Hematopoietic multipotent progenitor cell treated with erythropoietin and hydrocortisone succinate and interleukin-3 and kit ligand, for 15 days (in vitro differentiated cells): ENCODE measurements around the gene KRT23.
"Not testable (repeated sequence)": the region's sequence is repeated elsewhere in the genome, so short reads cannot be mapped to it uniquely, and the experiment has no call there.

ENCODE experiments used
- DNase-seq: peaks from one replicate; pipeline ENCODE4 v3.0.0-alpha.2; 2015; ENCODE audit warnings: low spot score

Gene KRT23

GRCh38 chr17:40950176-40950575 lies 12.7 kb upstream of the KRT23 start:
- DNase-seq, result no peak

GRCh38 chr17:40949418-40949817 lies 12.0 kb upstream of the KRT23 start:
- DNase-seq, result no peak

DNA sequence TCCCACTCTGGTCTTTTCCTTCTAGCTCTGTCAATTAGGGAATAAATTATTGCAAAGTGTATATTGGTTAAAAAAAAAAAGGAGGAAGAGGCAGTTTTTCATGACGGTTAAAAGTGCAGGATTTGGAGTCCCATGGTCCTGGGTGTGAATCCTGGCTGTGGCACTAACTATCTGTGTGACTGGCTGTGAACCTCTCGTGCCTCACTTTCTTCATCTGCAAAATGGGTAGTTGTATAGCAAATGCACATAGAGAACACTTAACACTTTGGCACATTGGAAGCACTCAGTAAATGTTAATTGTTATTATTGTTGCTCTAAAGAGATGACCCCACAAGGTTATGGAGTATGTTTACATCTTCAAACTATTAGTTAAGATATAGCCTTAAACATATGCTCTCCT lies 10.5 kb upstream of the KRT23 start:
- DNase-seq, result no peak

GRCh38 chr17:40945414-40945813 lies 8.0 kb upstream of the KRT23 start:
- DNase-seq, result no peak

GRCh38 chr17:40944531-40944930 lies 7.1 kb upstream of the KRT23 start:
- no peak for DNase-seq

- DNase-seq, result no peak
Measured at GRCh38 chr17:40942553-40942952, 5.1 kb upstream of the KRT23 start.

DNA sequence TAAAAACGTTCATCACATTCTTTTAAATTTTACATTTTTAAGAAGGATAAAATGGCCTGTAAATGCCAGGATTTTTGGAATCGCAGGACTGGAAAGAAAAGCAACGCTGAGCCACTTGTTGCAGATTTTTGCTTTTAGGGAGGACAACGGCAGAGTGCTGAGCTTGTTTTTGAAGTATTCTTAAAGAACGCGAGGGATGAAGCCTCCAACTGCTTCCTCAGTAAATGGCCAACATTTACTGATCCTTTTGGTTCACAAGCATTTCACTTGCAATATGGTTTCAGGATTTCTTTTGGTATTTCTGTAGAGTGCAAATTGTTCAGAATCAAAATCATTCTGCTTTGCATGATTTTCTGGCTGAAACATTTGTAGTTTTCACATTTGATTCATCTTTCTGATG lies 2.8 kb upstream of the KRT23 start:
- DNase-seq, result no peak

DNA sequence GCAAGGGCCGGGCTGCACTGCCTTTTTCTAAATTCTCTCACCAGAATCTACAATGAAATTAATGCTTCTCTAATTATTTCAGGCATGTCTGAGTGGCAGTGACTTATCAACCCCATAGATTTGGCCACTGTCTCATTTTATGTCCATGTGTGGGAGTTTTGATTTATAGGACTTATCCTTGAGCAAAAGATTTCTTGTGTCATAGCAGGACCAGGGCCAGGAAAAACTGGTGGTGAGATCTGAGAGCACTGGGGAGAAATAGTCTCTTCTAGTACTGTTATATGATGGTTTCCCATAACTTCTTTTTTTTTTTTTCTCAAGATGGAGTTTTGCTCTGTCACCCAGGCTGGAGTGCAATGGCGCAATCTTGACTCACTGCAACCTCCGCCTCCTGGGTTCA lies 1.5 kb upstream of the KRT23 start:
- DNase-seq, result no peak

DNA sequence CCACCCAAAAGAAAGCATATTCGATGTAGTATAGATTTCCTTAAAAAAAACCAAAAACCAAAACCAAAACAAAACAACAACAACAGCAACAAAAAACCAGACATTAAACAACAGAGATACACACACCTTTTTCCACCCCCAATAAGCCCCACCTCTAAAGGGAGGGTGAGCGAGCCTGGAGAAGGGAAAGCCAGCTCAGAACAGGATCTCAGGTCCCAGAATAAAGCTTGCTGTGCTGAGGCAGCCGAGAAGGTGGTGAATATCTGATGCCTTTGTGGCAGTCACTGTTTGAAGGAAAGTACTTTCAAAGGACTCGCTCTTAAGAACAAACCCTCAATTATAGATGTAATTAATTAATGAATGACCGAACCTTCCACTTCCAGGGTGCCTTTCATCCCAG lies 470 bp downstream of the KRT23 start:
- DNase-seq, result no peak

- DNase-seq, result no peak
Measured at GRCh38 chr17:40936437-40936971, 942 bp downstream of the KRT23 start.

GRCh38 chr17:40935624-40936023 lies 1.8 kb downstream of the KRT23 start:
- DNase-seq, result no peak

DNA sequence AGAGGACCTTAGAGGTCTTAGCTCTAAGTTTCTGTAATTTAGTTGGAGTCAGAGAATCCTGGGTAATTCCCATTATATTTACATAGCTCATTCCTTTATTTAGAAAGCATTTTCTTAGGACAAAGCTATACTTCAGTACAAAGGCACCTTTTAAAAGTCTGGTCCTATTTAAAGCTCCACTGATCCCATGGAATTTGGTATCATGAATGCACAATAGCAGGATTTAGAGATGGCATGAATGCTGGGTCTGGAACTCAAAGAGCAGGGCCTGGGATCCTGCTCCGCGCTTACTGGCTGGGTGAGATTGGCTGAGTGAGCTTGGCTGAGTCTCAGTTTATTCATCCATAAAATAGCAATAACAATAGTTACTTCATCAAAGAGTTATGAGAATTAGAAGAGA lies 4.8 kb downstream of the KRT23 start:
- DNase-seq, result no peak

DNA sequence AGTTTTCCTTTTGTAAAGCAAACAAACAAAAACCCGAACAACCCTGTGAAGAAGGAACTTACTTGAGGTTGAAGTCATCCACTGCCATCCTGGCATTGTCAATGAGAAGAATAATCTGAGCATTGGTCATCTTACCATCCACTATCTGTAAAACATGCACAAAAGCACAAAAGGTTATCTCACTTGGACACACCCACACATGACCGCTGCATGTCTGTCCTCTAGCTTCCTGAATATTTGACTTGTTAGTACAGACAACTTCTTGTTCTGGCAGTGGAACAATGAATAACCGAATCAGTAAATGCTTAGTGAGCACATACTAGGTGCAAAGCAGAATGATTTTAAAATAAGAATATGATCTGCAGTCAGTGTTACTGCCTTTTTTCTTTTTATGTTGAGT lies 6.1 kb downstream of the KRT23 start:
- DNase-seq, result no peak

DNA sequence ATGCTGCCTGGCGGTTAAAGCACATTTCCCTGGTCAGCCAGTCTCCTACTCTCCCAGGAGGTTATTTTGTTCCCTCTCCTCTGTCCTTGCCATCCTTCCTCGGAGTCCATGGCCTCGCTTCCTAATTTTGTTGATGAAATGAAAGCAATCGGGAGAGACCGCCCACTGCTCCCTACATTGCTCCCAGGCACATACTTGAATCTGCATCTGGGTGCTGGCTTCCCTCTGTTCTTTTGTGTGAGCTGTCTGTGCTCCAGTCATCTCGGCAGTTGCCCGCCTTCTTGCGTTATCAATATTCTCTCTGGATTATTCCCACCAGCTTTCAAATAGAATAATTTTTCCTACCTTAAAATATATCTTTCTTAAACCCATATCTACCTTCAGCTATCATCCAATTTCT lies 11.1 kb downstream of the KRT23 start:
- no peak for DNase-seq

DNA sequence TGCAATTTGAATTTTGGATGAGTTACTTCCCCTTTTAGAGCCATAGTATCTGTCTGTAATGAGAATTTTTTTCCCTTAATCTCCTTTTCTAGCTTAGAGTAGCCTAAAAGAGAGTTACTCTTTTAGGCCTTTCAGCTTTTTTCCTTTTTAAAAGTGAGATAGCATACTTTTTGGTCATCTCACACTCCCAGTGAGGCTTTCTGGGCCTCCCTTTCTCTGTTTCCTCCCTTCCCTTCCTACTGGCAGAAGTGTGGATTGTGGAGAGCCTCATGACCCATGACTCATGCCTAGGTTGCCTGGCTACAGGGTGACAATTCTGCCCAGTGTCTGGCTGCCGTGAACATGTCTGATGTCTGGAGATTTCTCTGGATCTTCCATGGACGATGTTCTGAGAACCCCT lies 15.2 kb downstream of the KRT23 start:
- DNase-seq, result no peak

DNA sequence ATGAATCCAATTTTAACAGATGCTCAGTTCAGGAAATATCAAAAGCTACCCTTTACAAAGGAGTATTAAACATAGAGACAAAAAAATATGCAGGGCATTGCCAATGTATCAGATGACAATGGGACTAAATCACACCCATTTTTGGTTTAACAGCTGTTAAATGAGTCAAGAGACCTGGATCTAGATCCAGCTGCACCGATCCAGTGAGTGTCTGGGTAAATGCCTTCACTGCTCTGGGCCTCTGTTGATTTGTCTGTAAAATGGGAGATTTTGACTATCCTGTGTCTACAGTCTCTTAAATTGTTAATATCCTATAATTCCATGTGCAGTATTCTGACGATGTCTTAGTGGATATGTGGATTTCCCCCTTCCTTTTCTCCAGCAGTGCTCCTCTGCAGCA lies 16.4 kb downstream of the KRT23 start:
- DNase-seq, result no peak

DNA sequence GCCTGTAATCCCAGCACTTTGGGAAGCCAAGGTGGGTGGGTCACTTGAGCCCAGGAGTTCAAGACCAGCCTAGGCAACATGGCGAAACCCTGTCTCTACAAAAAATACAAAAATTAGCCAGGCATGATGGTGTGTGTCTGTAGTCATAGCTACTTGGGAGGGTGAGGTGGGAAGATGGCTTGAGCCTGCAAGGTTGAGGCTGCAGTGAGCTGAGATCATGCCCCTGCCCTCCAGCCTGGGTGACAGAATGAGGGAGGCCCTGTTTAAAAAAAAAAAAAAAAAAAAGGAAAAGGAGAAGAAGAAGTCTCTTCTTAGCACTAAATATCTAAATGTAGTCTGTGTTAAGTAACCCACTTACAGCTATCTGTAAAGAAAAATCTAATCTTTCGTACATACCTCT lies 20.3 kb downstream of the KRT23 start:
- DNase-seq, result not testable (repeated sequence)

- DNase-seq, result no peak
Measured at GRCh38 chr17:40916366-40916765, 21.1 kb downstream of the KRT23 start.

DNA sequence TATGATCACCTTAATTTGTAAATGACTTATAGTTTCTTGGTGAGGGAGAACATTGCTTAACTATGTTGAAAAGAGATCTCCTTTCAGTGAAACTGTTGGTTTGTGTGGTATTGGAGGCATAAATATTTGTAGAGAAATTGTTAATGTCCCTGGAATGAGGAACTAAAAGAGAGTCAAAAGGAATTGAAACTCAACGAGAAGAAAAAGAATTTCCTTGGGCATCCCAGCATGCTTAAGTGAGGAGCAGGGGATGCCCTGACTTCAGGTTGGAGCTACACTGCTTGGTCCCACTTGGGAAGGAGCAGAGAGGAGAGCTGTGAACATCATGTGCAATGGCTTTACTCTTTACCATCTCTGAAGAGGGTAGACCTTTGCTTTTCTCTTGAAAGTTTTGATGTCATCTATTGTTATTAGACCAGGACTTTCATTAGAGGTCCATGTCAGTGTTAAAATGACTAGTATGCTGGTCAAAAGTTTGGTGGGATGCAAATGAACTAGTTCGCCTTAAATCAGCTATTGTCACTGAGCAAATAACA lies 21.7 kb downstream of the KRT23 start:
- DNase-seq, result no peak

GRCh38 chr17:40915199-40915661 lies 22.2 kb downstream of the KRT23 start:
- DNase-seq, result no peak

DNA sequence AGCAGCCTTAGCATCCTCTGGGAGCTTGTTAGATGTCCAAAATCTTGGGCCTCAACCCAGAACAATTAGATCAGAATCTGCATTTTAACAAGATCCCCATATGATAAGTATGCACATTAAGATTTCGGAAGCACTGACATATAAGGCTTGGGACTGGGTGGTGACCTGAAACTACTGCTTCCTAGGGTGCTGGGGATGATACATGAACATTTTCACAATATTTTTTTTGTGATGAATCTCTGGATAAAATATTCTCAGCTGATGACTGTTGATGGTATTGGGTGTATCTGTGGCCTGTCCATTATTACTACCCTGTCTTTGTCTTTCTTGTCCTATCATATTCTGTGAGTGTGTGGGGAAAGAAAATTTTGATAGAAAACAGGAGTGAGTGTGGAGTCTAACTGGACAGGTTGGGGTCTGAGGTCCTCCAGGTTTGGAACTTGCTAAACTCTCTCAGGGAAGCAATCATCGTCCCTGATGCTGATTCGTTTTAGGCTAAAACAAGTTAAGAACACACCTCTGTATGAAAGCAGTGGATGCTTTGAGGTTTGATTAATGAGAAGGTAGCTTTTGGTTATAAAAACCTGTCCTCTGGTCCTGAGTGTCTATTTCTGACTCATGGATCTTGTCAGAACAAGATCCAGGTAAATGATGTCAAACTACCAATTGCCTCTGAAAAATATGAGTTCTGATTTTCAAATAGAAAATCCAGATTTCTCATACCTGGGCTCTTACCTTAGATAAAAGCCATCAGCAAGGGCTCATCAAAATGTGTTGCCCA lies 23.2 kb downstream of the KRT23 start:
- DNase-seq, result no peak

- no peak for DNase-seq
Measured at GRCh38 chr17:40912486-40913210, 24.8 kb downstream of the KRT23 start.

DNA sequence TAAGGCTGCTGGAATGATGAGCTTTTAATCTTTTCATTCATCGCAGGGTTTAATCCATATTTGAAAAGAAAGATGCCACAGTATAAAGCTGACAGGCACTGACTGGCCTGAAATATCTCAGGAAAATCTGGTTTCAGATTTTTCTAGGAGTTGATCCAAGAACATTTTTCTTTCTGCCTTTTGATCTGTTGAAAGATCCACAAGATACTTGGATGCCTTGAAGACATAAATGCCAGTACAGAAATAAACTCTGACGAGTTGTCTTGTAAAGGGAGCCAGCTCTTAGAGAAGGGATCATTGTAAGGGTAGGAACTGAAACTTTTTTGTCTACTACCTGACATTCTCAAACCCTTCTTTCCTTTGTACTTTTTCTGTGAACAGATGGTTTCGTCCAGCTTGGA lies 27.0 kb downstream of the KRT23 start:
- DNase-seq, result no peak
